Transverse colon (tissue), 4 donors: ENCODE measurements around the gene CPEB4. TPM values are rescaled to one million over a fixed set of nuclear protein-coding genes. Genes with fewer than 3 reads are reported as not detected.

Experiments used
- DNase-seq: peaks from one replicate; pipeline ENCODE4 v3.0.0-alpha.2; 2019
- H3K27ac ChIP-seq, 4 donors: fragments of 200-600 bp; sonication (generic); 2 replicates each; pipeline ENCODE4 v1.5.1; 2016 to 2018; ENCODE audit warnings: inconsistent platforms in 4 of 4
- H3K27me3 ChIP-seq: fragments of 200-600 bp; sonication (generic); 2 replicates; pipeline ENCODE4 v1.5.1; 2017; ENCODE audit warnings: inconsistent platforms
- H3K36me3 ChIP-seq, 4 donors: fragments of 200-600 bp; sonication (generic); 2 replicates each; pipeline ENCODE4 v1.5.1; 2017 to 2019; ENCODE audit warnings: inconsistent platforms in 4 of 4
- H3K4me1 ChIP-seq, 4 donors: fragments of 200-600 bp; sonication (generic); 2 replicates each; pipeline ENCODE4 v1.5.1; 2017 to 2020; ENCODE audit warnings: inconsistent platforms in 4 of 4
- H3K4me3 ChIP-seq, 4 donors: fragments of 200-600 bp; sonication (generic); 1 replicate in 1 of 4; 2 replicates in 3 of 4; pipeline versions ENCODE4 v1.5.1 to v1.6.1; 2017 to 2019; ENCODE audit warnings: inconsistent platforms in 4 of 4
- H3K9me3 ChIP-seq, 2 donors: fragments of 200-600 bp; sonication (generic); 2 replicates each; pipeline ENCODE4 v1.5.1; 2017 to 2019; ENCODE audit warnings: inconsistent platforms in 2 of 2
- EP300 ChIP-seq: sonication (generic); formaldehyde crosslinking; IDR thresholded peaks from one replicate; pipeline ENCODE4 v1.6.1; 2017; ENCODE audit warnings: antibody characterized with exemption, low read depth
- POLR2A ChIP-seq: fragments of 450-650 bp; IDR thresholded peaks from one replicate; pipeline ENCODE4 v1.6.1; 2016; ENCODE audit warnings: antibody characterized with exemption, mild to moderate bottlenecking, moderate library complexity
- POLR2AphosphoS5 ChIP-seq, 3 donors: sonication (generic); formaldehyde crosslinking; IDR thresholded peaks; one replicate each; pipeline ENCODE4 v1.6.1; 2016; ENCODE audit warnings: antibody characterized with exemption in 3 of 3
- WGBS, 2 donors: methylation state at CpG; one replicate each; pipeline ENCODE4 v1.1.5; 2018; ENCODE audit warnings: low coverage in 1 of 2; 5-methylcytosine and 5-hydroxymethylcytosine counted together
- in situ Hi-C, 4 donors: fragments of 200-750 bp; cut with MboI; loops; one replicate each; pipeline versions ENCODE4 v1.15.0 to v1.15.1; 2017; ENCODE audit warnings: low sequenced_read_pairs in 3 of 4, low pct_ligation_motif_present in 1 of 4, low pct_unique_long_range_greater_than_20kb in 1 of 4
- intact Hi-C: fragments of 100-400 bp; cut with DNase I; formaldehyde crosslinking; loops from one replicate; pipeline ENCODE4 v1.15.1; 2023; ENCODE audit warnings: low total_unique reads
- total RNA-seq, 4 donors: library from RNA; depleted of rRNA; stranded (reverse); fragments of >200 nt; gene quantifications; one replicate each; pipeline ENCODE4 v1.1.0, GENCODE V29; 2016
- TF ChIP-seq, protein P1 (sequence below), 5 experiments: fragments of 200-600 bp in 3 of 5; fragments of 450-650 bp in 2 of 5; sonication (generic) in 3 of 5; IDR thresholded peaks; 1 replicate in 2 of 5; 2 replicates in 3 of 5; pipeline ENCODE4 v1.5.1; 2016 to 2017; ENCODE audit warnings: antibody characterized with exemption in 5 of 5, inconsistent platforms in 3 of 5, mild to moderate bottlenecking in 2 of 5, moderate library complexity in 1 of 5

Gene CPEB4
- total RNA-seq, 4 donors from 2014 or later: 23.6 to 67.7 (median 36.5) TPM

DNA sequence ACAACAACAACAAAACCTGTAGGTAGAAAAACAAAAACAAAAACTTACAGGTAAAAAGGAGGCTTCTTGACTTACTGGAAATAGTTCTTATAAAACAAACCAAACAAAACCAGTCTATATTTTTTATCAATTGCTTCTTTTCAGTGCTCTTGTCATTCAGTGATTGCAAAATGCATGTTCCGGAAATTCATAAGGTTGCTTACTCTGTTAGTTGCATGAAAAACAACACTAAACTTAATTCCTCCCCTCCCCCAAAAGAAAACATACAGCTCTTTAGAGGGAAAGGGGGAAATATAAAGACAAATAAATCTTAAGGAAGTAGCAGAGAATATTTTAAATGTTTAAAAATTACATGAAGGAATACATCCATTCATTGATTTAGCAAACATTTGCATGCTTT is 19.1 kb downstream of the CPEB4 start:
- Histone ChIP-seq H3K4me1 (peaks cover 4 to 43% (median 12%) of the 10 kb centered on the region in 4 donors), H3K27ac (peak overlapping the region; percentile 5 to 56 (median 40)), H3K4me3 (no peak overlapping the region), H3K9me3 (no peaks in the 10 kb centered on the region), H3K36me3 (peaks cover 0 to 7% (median 0%) of the 10 kb centered on the region in 4 donors), H3K27me3 (no peaks in the 10 kb centered on the region)
- in situ Hi-C loops: no loop called here
- DNase-seq: no peak
- intact Hi-C loops: no loop called here
- TF ChIP-seq POLR2AphosphoS5 (IDR thresholded peaks at IDR 0.05): no peak
- no peak for TF ChIP-seq EP300
- no peak for TF ChIP-seq POLR2A
- TF ChIP-seq, protein P1, sequence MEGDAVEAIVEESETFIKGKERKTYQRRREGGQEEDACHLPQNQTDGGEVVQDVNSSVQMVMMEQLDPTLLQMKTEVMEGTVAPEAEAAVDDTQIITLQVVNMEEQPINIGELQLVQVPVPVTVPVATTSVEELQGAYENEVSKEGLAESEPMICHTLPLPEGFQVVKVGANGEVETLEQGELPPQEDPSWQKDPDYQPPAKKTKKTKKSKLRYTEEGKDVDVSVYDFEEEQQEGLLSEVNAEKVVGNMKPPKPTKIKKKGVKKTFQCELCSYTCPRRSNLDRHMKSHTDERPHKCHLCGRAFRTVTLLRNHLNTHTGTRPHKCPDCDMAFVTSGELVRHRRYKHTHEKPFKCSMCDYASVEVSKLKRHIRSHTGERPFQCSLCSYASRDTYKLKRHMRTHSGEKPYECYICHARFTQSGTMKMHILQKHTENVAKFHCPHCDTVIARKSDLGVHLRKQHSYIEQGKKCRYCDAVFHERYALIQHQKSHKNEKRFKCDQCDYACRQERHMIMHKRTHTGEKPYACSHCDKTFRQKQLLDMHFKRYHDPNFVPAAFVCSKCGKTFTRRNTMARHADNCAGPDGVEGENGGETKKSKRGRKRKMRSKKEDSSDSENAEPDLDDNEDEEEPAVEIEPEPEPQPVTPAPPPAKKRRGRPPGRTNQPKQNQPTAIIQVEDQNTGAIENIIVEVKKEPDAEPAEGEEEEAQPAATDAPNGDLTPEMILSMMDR (IDR thresholded peaks at IDR 0.05): no peak
- WGBS, 2 donors: 90 to 100% methylated on average over 1 of the region's 1 CpG

DNA sequence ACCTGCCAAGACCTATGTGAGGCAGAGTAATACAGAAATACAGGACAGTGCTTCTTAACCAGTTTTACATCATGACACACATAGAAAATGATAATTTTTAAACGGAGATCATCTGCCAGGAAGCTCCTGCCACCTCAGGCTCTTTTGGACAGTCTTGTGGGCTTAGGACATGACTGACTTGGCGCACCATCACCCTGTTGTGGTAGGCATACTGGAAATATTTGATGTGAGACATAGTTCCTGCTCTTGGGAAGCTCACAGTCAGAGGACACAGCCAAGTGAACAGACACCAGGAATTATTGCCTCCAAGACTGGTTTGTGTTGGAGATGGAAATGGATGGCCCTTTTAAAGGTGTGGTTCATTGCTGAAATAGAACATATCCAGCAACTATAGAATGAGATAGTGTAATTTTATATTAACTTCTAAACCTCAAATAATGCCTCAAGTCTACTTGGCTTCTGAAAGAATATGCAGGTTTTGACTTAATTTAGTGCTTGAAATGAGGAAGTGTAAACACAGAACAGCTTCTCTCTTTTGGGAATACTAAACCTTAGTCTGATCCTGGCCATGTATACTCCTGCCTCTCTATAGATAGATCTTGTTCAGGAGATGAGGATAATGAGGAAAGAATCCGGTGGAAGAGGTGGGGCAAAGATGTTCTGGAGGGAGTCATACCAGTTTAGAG is 19.7 kb downstream of the CPEB4 start:
- 53 to 67% methylated on average over 1 to 3 of the region's 3 CpGs for WGBS, 2 donors
- H3K4me1 ChIP-seq: peaks cover 4 to 43% (median 10%) of the 10 kb centered on the region in 4 donors
- H3K4me3 ChIP-seq: no peak overlapping the region
- H3K36me3 ChIP-seq: peaks cover 0 to 7% (median 0%) of the 10 kb centered on the region in 4 donors
- in situ Hi-C loops (no loop called here), intact Hi-C loops (no loop called here)
- no peaks in the 10 kb centered on the region for H3K27me3 ChIP-seq
- no peaks in the 10 kb centered on the region for H3K9me3 ChIP-seq
- no peak for DNase-seq
- peak overlapping the region; percentile 5 to 56 (median 40) for H3K27ac ChIP-seq
- TF ChIP-seq EP300 (no peak), POLR2AphosphoS5 (IDR thresholded peaks at IDR 0.05) (no peak), POLR2A (no peak)
- TF ChIP-seq, protein P1 (IDR thresholded peaks at IDR 0.05): no peak

- 51 to 56% methylated on average over 3 of the region's 3 CpGs for WGBS, 2 donors
- H3K4me3 ChIP-seq: no peak overlapping the region
- peaks cover 4 to 33% (median 10%) of the 10 kb centered on the region in 4 donors for H3K4me1 ChIP-seq
- peaks cover 0 to 7% (median 0%) of the 10 kb centered on the region in 4 donors for H3K36me3 ChIP-seq
- TF ChIP-seq EP300 (no peak), POLR2A (no peak), POLR2AphosphoS5 (IDR thresholded peaks at IDR 0.05) (no peak)
- TF ChIP-seq, protein P1 (IDR thresholded peaks at IDR 0.05): no peak
- no peaks in the 10 kb centered on the region for H3K27me3 ChIP-seq
- H3K27ac ChIP-seq: peak overlapping the region in 3 of 4 donors; percentile 40 to 56 (median 40)
- intact Hi-C loops (no loop called here), in situ Hi-C loops (no loop called here)
- no peak for DNase-seq
- no peaks in the 10 kb centered on the region for H3K9me3 ChIP-seq
Measured at GRCh38 chr5:173909199-173909598, 21.1 kb downstream of the CPEB4 start.

- no peaks in the 10 kb centered on the region for H3K27me3 ChIP-seq
- peaks cover 0 to 7% (median 0%) of the 10 kb centered on the region in 4 donors for H3K36me3 ChIP-seq
- H3K9me3 ChIP-seq: no peaks in the 10 kb centered on the region
- 77 to 91% methylated on average over 3 of the region's 3 CpGs for WGBS, 2 donors
- DNase-seq: no peak
- TF ChIP-seq, protein P1 (IDR thresholded peaks at IDR 0.05): no peak
- no peak for TF ChIP-seq POLR2AphosphoS5 (IDR thresholded peaks at IDR 0.05)
- TF ChIP-seq POLR2A: no peak
- TF ChIP-seq EP300: no peak
- intact Hi-C loops: no loop called here
- peaks cover 4 to 41% (median 13%) of the 10 kb centered on the region in 4 donors for H3K4me1 ChIP-seq
- H3K27ac ChIP-seq: no peak overlapping the region
- no peak overlapping the region for H3K4me3 ChIP-seq
- in situ Hi-C loops: no loop called here
Measured at GRCh38 chr5:173910215-173910614, 22.1 kb downstream of the CPEB4 start.
